Vagina (tissue), 2 donors: Measurements from ENCODE around the gene PRODH.

Experiments
- CTCF ChIP-seq, 3 experiments: fragments of 450-650 bp in 2 of 3; fragments of 200-600 bp in 1 of 3; sonication (generic) in 1 of 3; IDR thresholded peaks; one replicate each; pipeline ENCODE4 v1.5.1; 2017 to 2019; ENCODE audit warnings: antibody characterized with exemption in 3 of 3, mild to moderate bottlenecking in 2 of 3, moderate library complexity in 2 of 3
- POLR2A ChIP-seq, 2 donors: fragments of 450-650 bp; IDR thresholded peaks; one replicate each; pipeline ENCODE4 v1.6.1; 2017; ENCODE audit warnings: antibody characterized with exemption in 2 of 2, mild to moderate bottlenecking in 2 of 2, moderate library complexity in 2 of 2
- POLR2AphosphoS5 ChIP-seq, 2 donors: sonication (generic); formaldehyde crosslinking; IDR thresholded peaks; one replicate each; pipeline ENCODE4 v1.9.0; 2017; ENCODE audit warnings: antibody characterized with exemption in 2 of 2, mild to moderate bottlenecking in 2 of 2, low read depth in 1 of 2; ENCODE audit not compliant: insufficient read depth in 1 of 2

- TF ChIP-seq CTCF (IDR thresholded peaks at IDR 0.05) (no peak), POLR2AphosphoS5 (IDR thresholded peaks at IDR 0.05; ENCODE audit: insufficient read depth in 1 of 2, low read depth in 1 of 2) (no peak), POLR2A (IDR thresholded peaks at IDR 0.05) (no peak)
Measured at GRCh38 chr22:18973264-18974031, 37.4 kb upstream of the PRODH start.
